Neural cell (in vitro differentiated cells): ENCODE data around the gene DCT.

Experiments
- CTCF ChIP-seq: fragments of 450-650 bp; IDR thresholded peaks from 2 replicates; pipeline ENCODE4 v1.5.1; 2014; ENCODE audit warnings: antibody characterized with exemption, mild to moderate bottlenecking, moderate library complexity; ENCODE audit not compliant: poor library complexity, severe bottlenecking
- EP300 ChIP-seq: fragments of 450-650 bp; conservative IDR thresholded peaks from 2 replicates; pipeline ENCODE4 v1.6.1; 2014; ENCODE audit warnings: antibody characterized with exemption, mild to moderate bottlenecking, moderate library complexity; ENCODE audit not compliant: poor library complexity, severe bottlenecking
- EZH2 ChIP-seq: fragments of 200-600, 300-800 bp; shearing (Covaris generic), sonication (generic); IDR thresholded peaks from 2 replicates; pipeline ENCODE4 v1.6.1; 2014; ENCODE audit warnings: antibody characterized with exemption, low read length, borderline replicate concordance, mild to moderate bottlenecking; ENCODE audit not compliant: insufficient read depth, poor library complexity, severe bottlenecking
- POLR2AphosphoS5 ChIP-seq: IDR thresholded peaks from 2 replicates; pipeline ENCODE4 v1.6.1; 2012
- RAD21 ChIP-seq: fragments of 450-650 bp; conservative IDR thresholded peaks from 2 replicates; pipeline ENCODE4 v1.6.1; 2014; ENCODE audit warnings: antibody characterized with exemption, mild to moderate bottlenecking, moderate library complexity
- SMC3 ChIP-seq: fragments of 450-650 bp; conservative IDR thresholded peaks from 2 replicates; pipeline ENCODE4 v1.6.1; 2014; ENCODE audit warnings: antibody characterized with exemption, mild to moderate bottlenecking, moderate library complexity; ENCODE audit not compliant: poor library complexity
- TAF1 ChIP-seq: IDR thresholded peaks from 2 replicates; pipeline ENCODE4 v1.6.1; 2012; ENCODE audit warnings: low read depth
- TF ChIP-seq, protein P1 (sequence below): IDR thresholded peaks from 2 replicates; pipeline ENCODE4 v1.6.1; 2012; ENCODE audit warnings: borderline replicate concordance

DNA sequence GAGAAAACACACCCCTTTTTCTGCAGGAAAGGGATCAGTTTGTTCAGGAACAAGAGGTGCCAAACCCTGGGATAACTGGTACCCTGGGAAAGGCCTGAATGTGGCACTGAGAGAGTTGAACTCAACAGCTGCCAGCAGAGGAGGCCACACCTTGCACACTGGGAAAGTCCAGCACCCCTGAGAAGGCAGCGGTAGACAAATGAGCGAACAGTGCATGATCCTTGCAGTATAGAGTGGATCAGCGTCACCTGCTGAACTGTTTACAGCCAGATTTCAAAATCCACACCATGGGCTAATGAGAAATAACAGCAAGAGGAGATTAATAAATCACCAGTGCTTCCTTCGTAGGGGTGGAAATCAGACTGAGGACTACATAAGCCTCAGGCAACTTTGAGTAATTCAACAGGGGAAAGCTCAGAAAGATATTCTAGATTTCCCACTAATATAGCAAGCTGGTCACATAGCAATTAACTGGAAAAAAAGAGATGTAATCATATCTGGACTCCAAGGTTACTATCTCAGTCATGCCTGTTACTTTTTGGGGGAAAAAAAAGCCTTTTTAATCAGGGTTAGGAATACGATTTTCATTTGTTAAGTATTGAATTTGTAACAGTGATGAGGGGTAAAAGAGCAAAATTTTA, 52.0 kb downstream of the DCT start:
- no peak for TF ChIP-seq CTCF
- TF ChIP-seq EP300, result no peak
- TF ChIP-seq EZH2, result no peak
- TF ChIP-seq RAD21, result no peak
- no peak for TF ChIP-seq POLR2AphosphoS5
- TF ChIP-seq SMC3, result no peak
- TF ChIP-seq, protein P1, sequence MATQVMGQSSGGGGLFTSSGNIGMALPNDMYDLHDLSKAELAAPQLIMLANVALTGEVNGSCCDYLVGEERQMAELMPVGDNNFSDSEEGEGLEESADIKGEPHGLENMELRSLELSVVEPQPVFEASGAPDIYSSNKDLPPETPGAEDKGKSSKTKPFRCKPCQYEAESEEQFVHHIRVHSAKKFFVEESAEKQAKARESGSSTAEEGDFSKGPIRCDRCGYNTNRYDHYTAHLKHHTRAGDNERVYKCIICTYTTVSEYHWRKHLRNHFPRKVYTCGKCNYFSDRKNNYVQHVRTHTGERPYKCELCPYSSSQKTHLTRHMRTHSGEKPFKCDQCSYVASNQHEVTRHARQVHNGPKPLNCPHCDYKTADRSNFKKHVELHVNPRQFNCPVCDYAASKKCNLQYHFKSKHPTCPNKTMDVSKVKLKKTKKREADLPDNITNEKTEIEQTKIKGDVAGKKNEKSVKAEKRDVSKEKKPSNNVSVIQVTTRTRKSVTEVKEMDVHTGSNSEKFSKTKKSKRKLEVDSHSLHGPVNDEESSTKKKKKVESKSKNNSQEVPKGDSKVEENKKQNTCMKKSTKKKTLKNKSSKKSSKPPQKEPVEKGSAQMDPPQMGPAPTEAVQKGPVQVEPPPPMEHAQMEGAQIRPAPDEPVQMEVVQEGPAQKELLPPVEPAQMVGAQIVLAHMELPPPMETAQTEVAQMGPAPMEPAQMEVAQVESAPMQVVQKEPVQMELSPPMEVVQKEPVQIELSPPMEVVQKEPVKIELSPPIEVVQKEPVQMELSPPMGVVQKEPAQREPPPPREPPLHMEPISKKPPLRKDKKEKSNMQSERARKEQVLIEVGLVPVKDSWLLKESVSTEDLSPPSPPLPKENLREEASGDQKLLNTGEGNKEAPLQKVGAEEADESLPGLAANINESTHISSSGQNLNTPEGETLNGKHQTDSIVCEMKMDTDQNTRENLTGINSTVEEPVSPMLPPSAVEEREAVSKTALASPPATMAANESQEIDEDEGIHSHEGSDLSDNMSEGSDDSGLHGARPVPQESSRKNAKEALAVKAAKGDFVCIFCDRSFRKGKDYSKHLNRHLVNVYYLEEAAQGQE, result no peak
- TF ChIP-seq TAF1, result no peak
